Pons (tissue), 1 donor: Measurements from ENCODE around the gene ITGA3.

Experiments
- DNase-seq: peaks from one replicate; pipeline ENCODE4 v3.0.0-alpha.2; 2016; ENCODE audit warnings: low spot score

Gene ITGA3

DNA sequence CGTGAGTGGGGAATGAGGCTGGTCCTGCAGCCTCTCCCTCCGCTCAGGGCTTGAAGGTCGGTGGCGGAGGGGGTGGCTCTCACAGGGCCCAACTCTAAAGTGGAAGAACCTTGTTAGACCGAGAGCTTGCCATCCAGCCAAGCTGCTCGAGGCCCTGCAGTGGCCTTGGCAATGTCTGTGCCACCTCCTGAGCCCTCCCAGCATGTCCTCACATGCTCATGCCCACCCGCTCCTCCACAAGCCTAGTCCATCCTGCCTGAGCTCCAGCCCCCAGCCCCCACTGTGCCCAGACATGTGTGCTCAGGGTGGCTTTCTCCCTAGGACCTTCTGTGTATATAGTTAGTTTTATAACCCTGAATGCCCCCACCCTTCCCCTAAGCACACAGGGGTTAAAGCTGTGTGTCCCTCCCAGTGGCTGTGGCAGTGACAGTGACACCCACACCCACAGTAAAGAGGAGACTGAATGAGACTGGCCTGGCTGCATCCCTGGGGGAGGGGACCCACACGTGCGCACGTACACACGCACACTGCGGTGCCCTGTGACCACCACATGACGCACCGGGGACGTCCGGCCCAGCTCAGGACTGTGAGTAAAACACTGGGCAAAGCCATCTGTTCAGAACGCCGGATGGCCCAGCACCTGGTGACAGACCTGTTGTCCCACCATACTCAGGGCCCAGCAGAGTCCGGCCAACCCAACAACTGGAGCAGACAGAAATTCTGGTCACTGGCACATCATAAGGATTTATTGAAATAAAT, 54.9 kb downstream of the ITGA3 start:
- no peak for DNase-seq

DNA sequence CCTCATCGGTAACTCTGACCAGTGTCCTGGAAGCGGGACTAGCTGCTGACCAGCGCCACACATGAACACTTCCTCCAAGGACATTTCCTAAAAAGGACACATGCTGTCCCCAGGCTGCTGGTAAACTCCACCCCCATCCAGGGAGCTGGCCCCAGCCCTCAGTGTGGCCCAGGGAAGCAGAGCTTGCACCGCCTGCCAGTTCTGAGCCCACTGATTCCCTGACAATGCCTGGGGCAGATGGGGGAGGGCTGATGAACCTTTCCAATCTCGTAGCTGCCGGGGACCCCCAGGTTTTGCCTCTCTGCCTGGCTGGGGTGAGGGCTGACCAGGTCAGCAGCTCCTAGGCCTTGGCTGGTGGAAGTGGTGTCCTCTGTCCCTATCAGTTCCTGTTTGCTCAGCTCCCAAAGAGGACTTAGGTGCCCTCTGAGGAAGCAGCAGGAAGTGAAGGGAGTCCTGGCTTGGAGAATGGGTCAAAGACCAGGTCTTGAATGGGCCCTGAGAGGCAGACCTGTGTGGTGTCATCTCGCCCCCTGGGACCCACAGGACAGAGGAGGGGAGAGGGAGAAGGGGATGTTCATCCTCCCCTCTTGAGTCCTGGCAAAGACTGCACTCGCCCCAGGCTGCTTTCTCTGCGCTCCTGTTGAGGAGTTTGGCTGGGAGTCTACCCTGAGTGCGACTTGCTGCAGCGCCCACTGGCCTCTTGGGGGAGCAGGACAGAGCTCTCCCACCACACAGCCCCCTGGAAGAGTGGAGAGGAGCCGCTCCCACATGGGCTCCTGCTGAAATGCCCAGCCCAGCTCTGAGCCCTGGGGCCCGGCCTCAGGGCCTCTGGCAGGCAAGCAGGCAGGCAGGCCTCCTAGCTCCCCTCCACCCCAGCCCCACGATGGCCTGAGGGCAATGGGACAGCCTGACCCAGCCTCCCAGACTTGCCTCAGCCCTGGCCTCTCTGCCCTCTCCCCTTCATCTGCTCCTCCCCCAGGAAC, 56.1 kb downstream of the ITGA3 start:
- DNase-seq: no peak

DNA sequence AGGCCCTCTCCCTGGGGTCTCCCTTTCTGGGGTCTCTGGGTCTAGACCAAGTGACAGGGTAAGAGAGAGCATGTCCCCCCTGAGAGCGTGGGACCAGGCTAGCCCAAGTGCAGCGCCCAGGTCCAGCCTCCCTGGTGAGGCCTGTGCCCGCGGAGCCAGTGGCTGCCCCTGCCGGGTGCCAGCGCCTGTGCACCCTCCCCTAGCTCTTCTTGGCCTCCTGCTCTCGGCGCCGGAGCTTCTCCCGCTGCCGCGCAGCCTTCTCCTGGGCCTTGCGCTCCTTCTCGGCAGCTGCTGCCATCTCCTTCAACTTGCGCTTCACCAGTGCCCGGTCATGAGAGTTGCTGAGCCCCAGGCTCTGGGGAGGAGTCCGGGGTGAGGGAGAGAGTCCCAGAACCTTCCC, 56.8 kb downstream of the ITGA3 start:
- no peak for DNase-seq

DNA sequence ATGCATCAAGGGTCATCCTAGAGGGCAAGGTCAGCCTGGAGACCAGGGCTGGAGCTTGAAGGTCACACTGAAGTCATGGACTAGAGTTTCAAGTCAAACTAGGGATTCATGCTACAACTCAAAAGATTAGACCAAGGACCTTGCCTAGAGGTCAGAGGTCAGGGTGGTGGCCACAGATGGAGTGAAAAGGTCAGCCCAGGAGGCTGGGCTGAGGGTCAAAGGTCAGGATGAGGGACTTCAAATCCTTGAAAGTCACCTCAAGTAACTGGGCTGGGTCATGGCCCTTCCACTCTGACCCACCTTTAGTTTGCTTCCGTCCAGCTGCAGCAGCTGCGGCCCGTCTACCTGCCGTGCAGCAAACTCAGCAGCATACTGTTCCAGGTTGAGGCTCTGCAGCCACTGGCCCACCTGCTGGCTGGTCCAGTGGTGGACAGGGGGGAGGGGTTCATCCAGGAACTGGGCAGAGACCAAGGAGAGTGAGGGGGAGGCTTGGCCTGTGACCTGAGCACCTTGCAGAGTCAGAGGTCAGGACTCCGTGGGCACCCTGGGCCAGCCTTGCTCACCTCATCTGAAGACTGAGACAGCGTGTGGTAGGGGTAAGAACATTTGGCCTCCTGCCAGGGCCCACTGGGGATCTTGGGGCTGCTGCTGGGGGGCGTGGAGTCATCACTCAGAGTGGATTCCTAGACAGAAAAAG, 57.9 kb downstream of the ITGA3 start:
- no peak for DNase-seq

DNA sequence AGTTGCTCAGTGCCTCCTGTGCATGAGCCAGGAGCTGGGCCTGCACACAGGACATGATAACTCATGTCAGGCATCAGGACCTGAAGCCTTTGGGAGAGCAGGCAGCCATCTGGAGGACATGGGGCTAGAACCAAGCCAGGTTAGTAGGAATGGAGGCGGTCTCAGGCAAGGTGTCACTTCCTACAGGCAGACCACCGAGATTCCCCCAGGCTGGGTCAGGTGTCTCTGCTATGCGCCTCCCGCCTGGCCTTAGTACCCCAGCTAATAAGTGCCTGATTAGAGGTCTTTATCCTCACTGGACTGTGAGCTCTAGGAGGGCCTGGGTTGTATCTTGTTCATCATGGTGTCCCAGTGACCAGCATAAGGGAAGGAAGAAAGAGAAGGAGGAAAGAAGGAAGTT, 58.5 kb downstream of the ITGA3 start:
- no peak for DNase-seq

DNA sequence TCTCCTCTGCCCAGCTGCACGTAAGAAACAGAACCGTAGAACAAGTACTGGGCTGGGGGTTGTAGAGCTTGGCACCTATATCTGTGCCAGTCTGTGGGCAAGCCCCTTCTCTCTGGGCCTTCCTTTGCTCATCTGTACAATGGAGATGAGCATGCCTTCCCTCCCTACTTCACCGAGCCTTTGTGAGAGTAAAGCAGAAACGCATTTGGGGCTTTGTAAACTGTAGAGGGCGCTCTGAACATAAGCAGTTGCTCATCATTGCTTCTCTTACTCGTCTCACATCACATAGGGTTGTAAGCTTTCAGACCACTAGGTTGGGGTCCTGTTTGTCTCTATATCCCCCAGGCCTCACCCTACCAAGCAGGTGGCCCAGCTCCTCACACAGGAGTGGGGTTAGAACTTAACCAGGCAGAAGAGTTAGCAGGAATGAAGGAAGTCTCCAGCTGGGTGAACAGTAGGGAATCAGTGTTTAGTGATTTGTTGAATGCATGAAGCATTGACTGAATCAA, 59.0 kb downstream of the ITGA3 start:
- peak; percentile 70 for DNase-seq

DNA sequence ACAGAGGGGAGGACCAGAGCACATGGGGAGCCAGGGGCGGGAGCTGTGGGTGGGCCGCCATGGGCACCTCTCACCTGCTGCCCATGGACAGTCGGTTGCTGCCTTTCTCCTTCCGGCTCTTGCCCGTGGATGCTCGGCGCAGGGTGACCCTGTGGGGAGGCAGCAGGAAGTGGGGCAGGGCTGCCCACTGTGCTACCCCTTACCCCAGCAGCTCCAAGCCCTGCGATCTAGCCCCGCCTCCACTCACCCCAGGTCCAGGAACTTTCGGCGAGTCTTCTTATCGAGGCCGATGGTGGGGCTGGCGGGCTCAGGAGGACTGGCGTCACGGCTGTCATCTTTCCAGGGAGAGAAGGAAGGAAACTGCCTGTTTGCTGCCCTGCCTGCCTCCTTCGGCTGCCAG, 59.8 kb downstream of the ITGA3 start:
- DNase-seq: no peak

DNA sequence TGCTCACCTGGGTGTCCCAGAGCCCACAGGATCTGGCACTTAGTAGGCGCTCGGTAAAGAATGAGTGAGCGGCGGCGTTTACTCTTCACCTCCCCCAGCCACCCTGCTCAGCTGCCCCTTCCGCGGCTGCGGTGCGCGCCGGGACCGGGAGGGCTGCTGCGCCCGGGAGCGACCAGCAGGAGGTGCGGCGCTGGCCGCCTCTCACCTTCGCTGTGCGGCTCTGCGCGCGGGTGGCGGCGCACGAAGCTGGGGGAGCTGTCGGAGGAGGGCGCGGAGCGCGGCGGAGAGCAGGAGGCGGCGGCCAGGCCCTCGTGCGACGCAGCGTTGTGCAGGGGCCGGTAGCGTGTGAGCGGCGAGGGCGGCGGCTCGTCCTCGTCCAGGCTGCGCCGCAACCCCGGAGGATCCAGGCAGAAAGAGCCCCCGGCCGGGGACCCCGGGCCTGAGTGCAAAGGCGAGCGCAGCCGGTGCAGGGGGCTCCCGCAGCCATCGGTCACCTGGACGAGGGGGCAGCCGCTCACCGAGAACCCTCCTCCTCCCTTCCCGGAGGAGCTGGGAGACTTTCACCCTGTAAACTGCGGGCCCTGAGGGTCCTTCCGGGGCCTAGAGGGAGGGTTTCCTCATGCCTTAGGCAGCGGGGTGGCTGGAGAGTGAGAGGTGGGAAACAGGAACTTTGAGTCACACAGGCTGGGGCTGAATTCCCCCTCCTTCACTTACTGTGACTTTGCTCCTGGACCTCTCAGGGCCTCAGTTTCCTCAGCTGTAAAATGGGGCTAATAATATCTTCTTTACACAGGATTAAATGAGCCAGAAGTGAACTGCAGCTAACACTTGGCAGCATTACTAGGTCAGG, 61.5 kb downstream of the ITGA3 start:
- no peak for DNase-seq

DNA sequence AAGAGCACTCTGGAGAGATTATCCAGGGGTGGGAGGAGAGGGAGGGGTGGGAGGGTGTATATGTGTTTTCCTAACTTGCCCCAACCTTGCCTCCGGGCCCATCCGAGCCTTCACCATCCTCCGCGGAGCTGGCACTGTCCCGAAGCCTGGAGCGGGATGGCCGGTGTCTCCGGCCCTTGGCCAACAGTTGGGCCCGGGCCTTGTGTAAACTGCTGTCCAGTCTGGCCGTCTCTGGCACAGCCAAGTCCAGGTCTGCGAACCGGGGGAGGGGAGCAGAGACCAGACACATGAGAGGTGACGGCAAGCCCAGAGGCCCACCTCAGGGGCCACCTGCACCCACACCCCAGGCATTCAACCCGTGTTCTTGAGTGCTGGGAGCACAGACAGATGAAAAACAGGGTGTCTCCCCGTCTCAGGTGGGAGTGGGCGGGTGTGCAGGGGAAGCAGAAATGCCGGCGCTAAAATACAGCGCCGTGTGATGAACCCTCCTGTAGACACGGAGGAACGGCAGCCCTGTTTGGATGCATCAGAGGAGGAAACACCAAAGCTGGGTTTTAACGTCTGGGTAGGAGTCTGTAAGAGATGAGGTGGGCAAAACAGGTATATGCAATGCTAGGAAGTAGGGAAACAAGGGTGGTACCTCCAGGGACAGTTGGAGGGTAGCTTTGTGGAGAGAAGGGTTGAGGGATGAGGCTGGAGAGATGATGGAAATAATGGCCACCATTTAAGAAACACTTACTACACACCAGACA, 62.3 kb downstream of the ITGA3 start:
- no peak for DNase-seq

DNA sequence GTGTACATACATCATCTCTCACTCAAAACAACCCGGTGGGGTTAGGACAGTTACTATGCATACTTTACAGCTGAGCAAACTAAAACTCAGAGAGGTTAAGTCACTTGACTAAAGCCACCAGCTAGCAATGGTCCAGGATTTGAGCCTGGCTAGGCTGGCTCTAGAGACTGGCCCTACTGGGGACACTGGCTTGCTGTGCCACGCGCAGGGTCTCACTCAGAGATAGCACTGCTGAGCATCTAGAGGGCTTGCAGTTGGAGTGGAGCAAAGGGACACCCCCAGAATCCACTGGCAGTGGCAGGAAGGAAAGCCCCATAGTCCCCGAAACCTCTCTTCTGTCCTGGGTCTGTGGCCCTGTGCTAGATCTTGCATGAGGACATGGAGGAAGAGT, 62.9 kb downstream of the ITGA3 start:
- DNase-seq: no peak

DNA sequence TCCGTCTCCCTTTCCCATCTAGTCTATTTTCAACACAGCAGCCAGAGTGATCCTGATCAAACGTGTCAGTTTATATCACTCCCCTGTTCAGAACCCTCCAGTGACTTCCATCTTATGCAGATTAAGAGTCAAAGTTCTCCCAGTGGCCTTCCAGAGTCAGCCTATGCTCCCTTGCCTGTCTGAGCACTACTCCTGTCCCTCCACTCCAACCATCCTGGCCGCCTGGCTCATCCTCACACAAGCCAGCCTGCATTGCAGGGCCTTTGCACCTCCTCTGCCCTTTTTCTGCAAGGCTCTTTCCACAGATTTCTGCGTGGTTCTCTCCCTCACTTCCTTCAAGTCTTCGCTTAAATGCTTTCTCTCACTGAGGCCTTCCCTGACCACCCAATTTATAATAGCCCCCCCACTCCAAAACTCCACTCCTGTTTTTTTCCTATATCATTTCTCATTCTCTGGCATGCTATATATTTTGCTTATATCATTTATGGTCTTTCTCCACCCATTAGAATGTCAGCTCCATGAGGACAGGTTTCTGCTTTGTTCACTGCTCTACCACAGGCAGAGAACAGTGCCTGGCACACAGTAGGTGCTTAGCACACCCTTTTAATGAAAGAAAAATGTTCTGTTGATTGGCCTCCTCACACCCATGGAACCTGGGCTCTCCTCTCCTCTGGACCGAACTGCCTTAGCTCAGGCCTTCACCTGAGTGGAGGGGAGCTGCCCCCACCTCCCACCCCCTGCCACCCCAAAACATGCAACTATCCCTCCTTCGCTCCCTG, 64.8 kb downstream of the ITGA3 start:
- no peak for DNase-seq

DNA sequence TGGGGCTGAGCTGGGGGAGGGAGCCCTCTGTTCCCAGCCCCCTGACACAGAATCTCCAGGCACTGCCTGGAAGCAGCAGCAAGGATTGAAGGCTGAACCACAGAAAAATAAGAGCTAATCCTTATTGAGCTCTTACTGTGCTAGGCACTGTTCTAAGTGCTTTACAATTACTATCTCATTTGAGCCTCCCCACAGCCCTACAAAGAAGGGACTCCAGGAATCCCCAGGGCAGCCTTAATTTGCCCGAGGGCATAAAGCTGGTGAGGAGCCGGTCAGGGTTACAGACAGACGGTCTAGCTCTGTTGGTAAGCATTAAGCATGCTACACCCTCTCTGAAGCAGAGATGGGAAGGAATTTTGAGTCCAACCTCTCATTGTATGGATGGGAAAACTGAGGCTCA, 67.0 kb downstream of the ITGA3 start:
- no peak for DNase-seq

DNA sequence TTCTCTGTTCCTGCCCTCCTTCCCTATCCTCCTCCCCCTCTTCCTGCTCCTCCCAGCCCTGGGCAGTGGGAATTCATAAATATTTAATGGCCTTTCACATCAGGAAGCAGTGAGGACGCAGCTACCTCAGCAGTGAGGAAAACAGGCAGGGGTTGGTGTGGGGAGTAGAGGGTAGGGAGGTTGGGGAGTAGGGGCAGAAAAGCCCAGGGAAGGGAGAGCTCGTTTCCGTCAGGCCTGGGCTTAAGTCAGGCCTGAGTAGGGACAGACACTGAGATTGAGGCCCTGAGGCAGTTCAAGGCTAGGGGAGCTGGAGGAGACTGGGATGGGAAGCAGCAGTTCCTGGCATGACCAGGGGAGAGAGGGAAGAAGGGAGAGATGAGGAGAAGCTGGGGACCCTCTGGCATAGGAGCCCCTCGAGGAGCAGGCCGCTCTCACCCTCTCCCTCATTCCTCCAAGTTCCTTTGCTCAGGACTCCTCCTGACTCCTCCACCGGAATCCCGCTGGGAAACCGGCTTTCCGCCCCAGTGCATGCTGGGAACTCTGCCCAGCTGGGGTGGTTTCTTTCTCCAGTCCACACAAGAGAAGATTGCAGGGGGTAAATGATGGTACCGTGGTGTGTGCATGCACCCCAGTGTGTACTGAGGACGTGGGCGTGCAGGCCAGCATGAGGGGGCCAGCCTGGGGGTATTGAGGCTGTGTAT, 67.9 kb downstream of the ITGA3 start:
- DNase-seq: no peak

DNA sequence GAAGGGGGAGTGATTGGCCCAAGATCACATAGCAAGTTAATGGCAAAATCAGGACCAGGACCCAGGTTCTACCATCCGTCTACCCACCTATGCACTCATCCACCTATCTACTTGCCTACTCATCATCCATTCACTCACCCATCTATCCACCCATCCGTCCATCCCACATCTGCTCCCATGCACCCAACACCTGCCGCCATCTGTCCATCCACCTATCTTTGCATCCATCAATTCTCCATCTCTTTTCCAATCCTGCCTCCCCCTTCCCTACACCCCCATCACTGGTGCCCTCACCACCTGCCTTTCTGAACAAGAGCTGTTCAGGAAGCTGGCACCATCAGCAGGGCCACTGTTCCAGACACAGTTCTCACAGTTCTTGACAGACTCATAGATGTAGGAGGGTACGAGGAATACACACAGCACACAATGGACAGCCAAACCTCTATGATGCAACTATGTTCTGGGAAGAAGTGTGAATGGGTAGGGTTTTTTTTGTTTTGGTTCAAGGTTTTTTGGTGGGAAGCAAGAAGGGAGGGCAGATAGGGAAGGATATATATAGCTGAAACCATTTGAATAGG, 69.6 kb downstream of the ITGA3 start:
- no peak for DNase-seq

DNA sequence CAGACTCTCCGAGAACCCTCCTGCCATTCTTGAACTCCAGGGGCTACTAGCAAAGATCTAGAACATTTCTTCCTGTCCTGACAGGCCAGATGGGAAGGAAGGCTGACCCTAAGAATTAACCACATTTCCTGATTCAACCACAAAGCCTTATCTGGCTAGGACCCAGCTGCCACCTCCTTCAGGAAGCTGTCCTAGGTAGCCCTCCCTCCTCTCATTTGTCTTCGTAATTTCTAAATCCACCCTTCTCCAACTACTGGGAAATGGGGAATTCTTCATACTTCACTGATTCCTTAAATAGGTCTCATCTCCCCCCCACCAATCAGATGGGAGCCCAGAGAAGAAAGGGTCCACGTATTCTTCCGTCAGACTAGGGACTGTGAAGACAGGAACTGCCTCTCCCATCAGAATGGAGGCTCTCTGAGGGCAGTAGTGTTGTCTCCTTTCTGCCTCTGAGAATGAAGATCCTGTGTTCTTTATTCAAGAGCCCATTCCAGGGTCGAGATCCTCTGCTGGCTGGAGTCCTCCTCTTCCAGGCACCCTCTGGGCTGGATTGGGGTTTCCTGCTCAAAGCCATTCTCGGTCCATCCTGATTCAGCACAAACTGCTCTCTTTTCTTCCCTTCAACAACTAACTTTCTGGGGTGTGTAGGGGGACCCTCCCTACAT, 71.9 kb downstream of the ITGA3 start:
- DNase-seq: no peak

DNA sequence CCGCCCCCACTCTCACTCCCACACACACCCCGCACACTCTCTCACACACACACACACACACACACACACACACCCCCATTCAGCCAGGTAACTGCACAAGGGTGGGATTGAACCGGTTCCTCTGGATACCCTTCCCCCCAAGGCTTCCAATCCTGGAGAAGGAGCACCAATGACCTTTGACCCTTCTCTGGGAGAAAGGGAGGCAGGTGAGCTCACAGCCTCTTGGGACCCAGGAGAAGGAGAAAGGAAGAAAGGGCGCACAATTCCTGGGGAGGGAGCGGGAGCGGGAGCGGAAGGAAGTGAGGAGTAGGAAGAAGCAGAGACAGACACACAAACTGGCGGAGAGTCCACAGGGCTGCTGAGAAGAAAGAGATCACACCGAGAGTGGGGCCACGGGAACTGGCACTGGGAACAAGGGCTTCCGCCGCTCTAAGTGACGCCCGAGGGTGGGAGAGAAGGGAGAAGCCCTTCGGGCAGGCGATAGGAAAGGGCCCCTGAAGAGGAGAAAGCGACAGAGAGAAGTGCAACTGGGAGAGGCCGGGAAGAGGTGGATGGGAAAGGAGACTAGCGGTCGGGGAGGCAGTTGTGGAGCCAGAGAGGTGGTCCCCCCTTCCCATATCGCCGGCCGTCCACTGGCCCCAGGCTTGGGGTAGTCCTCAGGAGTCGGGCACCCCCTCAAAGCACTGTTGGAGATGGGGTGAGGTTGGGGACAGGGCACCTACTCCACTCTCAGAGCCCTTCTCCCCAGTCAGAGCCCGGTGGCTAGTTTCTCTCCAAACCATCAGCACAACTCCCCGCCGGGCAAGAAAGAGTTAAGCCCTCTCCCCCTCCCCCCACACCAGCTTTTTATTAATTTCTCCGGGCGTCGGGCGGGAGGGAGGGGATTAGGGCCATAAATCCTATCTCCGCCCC, 72.8 kb downstream of the ITGA3 start:
- no peak for DNase-seq

DNA sequence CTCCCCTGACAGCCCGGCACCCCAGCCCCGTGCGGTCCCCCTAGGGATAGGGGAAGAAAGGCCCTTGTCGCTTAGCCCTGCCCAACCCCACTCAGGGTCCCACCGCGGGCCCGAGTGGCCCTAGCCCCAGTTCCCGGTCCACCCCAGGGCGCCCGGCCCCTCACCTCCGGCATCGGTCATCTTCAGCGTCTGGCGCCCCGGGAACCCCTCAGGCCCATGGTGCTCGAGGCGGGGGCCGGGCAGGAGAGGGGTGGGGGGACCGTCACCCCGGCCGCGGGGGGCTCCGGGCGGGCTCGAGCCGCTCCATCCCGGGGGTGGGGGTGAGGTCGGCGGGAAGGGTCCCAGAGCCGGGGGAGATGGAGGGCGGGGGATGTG, 73.4 kb downstream of the ITGA3 start:
- no peak for DNase-seq
